SK-N-SH (cell line): ENCODE measurements around the gene FIGNL1. TPM values are rescaled to one million over a fixed set of nuclear protein-coding genes. Genes with fewer than 3 reads are reported as not detected.

Source experiments
- CTCF ChIA-PET: fragments of 300-600, 350-600 bp; formaldehyde crosslinking; extraction: SDS; loops from one replicate; lab custom pipeline; 2021; lab: Yijun Ruan, JAX
- POLR2A ChIA-PET: fragments of 350-600 bp; sonication (Branson Sonifier 250); formaldehyde crosslinking; extraction: SDS; loops from one replicate; lab custom pipeline; 2020; ENCODE audit warnings: antibody characterized with exemption, inconsistent platforms; lab: Yijun Ruan, JAX
- DNase-seq: peaks from one replicate; pipeline ENCODE4 v3.0.0; 2012
- H2AFZ ChIP-seq: fragments of 200-600 bp; sonication (generic); 2 replicates; pipeline ENCODE4 v1.8.1; 2016; ENCODE audit warnings: antibody characterized with exemption, mild to moderate bottlenecking, low read depth
- H3F3A ChIP-seq: fragments of 200-600 bp; sonication (generic); replicated peaks from 2 replicates; pipeline ENCODE3; 2016; ENCODE audit warnings: antibody characterized with exemption, mild to moderate bottlenecking; ENCODE audit not compliant: insufficient read depth
- H3K27ac ChIP-seq, 2 experiments: fragments of 200-500 bp in 1 of 2; fragments of 200-600 bp in 1 of 2; sonication (Bioruptor generic) in 1 of 2; sonication (generic), shearing (Covaris generic) in 1 of 2; 2 replicates each; pipeline versions ENCODE4 v1.5.1 to v1.6.1; 2014 to 2016; ENCODE audit warnings: low read depth in 2 of 2, inconsistent platforms in 1 of 2, low read length in 1 of 2, mild to moderate bottlenecking in 1 of 2, mixed read lengths in 1 of 2
- H3K27me3 ChIP-seq: fragments of 200-600 bp; sonication (generic), shearing (Covaris generic); 2 replicates; pipeline ENCODE4 v1.6.1; 2016; ENCODE audit warnings: mixed run types; ENCODE audit not compliant: insufficient read depth
- H3K36me3 ChIP-seq, 2 experiments: fragments of 200-500 bp in 1 of 2; fragments of 200-600 bp in 1 of 2; sonication (Bioruptor generic) in 1 of 2; sonication (generic) in 1 of 2; replicated peaks in 1 of 2; 2 replicates each; pipeline versions ENCODE3 to v1.5.1; 2014 to 2016; ENCODE audit warnings: low read length in 1 of 2, mild to moderate bottlenecking in 1 of 2; ENCODE audit not compliant: insufficient read depth in 2 of 2, control insufficient read depth in 1 of 2
- H3K4me1 ChIP-seq, 2 experiments: fragments of 200-500 bp in 1 of 2; fragments of 200-600 bp in 1 of 2; sonication (Bioruptor generic) in 1 of 2; sonication (generic), shearing (Covaris generic) in 1 of 2; 2 replicates each; pipeline versions ENCODE4 v1.5.1 to v1.6.1; 2014 to 2016; ENCODE audit warnings: low read depth in 1 of 2, low read length in 1 of 2, mixed run types in 1 of 2; ENCODE audit not compliant: insufficient read depth in 2 of 2, control insufficient read depth in 1 of 2
- H3K4me2 ChIP-seq: fragments of 200-600 bp; sonication (generic), shearing (Covaris generic); 2 replicates; pipeline ENCODE4 v1.6.1; 2017; ENCODE audit warnings: mixed run types
- H3K4me3 ChIP-seq, 2 experiments: fragments of 200-500 bp in 1 of 2; fragments of 200-600 bp in 1 of 2; sonication (Bioruptor generic) in 1 of 2; sonication (generic), shearing (Covaris generic) in 1 of 2; 2 replicates each; pipeline versions ENCODE4 v1.5.1 to v1.8.1; 2014 to 2016; ENCODE audit warnings: low read depth in 2 of 2, inconsistent platforms in 1 of 2, low read length in 1 of 2, mild to moderate bottlenecking in 1 of 2, mixed read lengths in 1 of 2, moderate library complexity in 1 of 2
- H3K79me2 ChIP-seq: fragments of 200-600 bp; sonication (generic); 2 replicates; pipeline ENCODE4 v1.8.1; 2017; ENCODE audit warnings: mild to moderate bottlenecking; ENCODE audit not compliant: insufficient read depth
- H3K9ac ChIP-seq: fragments of 200-600 bp; sonication (generic); 2 replicates; pipeline ENCODE4 v1.6.1; 2017; ENCODE audit warnings: mixed run types
- H3K9me2 ChIP-seq: fragments of 200-600 bp; sonication (generic); 2 replicates; pipeline ENCODE4 v1.6.1; 2017; ENCODE audit warnings: mixed run types
- H3K9me3 ChIP-seq: fragments of 200-600 bp; sonication (generic); 2 replicates; pipeline ENCODE4 v1.6.1; 2017; ENCODE audit warnings: mixed run types, mild to moderate bottlenecking, moderate library complexity
- H4K20me1 ChIP-seq: fragments of 200-600 bp; sonication (generic); 2 replicates; pipeline ENCODE4 v1.6.1; 2017; ENCODE audit warnings: mild to moderate bottlenecking, mixed run types; ENCODE audit not compliant: insufficient read depth
- CHD2 ChIP-seq: fragments of 150-350 bp; IDR thresholded peaks from 2 replicates; pipeline ENCODE4 v1.6.1; 2018; ENCODE audit warnings: low read length; ENCODE audit not compliant: partially characterized antibody
- ELF1 ChIP-seq: IDR thresholded peaks from 2 replicates; pipeline ENCODE4 v1.4.0; 2012
- EP300 ChIP-seq, 2 experiments: IDR thresholded peaks; 2 replicates each; pipeline versions ENCODE4 v1.4.0 to v1.6.1; 2012; ENCODE audit warnings: borderline replicate concordance in 1 of 2, low read depth in 1 of 2, low read length in 1 of 2
- EZH2phosphoT487 ChIP-seq: fragments of 200-600 bp; sonication (generic); IDR thresholded peaks from 2 replicates; pipeline ENCODE4 v1.6.1; 2017; ENCODE audit warnings: low read depth, mixed run types, mild to moderate bottlenecking, antibody characterized with exemption, moderate library complexity, borderline replicate concordance
- FOXM1 ChIP-seq: IDR thresholded peaks from 2 replicates; pipeline ENCODE4 v1.4.0; 2012; ENCODE audit warnings: low read depth, mild to moderate bottlenecking
- GATA2 ChIP-seq: sonication (generic); formaldehyde crosslinking; IDR thresholded peaks from 2 replicates; pipeline ENCODE4 v1.5.0; 2020; ENCODE audit warnings: mild to moderate bottlenecking, missing genetic modification reagents
- JUND ChIP-seq: IDR thresholded peaks from 2 replicates; pipeline ENCODE4 v1.4.0; 2012
- MEF2A ChIP-seq: IDR thresholded peaks from 2 replicates; pipeline ENCODE4 v1.4.0; 2012; ENCODE audit warnings: low read depth, borderline replicate concordance
- MXI1 ChIP-seq: IDR thresholded peaks from 2 replicates; pipeline ENCODE4 v1.6.1; 2012; ENCODE audit warnings: mild to moderate bottlenecking, low read depth, low read length, improper control_type of control experiment
- NRF1 ChIP-seq: IDR thresholded peaks from 2 replicates; pipeline ENCODE4 v1.6.1; 2012; ENCODE audit warnings: low read depth, mild to moderate bottlenecking, low read length
- RAD21 ChIP-seq: IDR thresholded peaks from 2 replicates; pipeline ENCODE4 v1.6.1; 2012; ENCODE audit warnings: mild to moderate bottlenecking, low read length
- SIN3A ChIP-seq: IDR thresholded peaks from 2 replicates; pipeline ENCODE4 v1.6.1; 2012; ENCODE audit warnings: low read depth, mild to moderate bottlenecking, low read length, moderate library complexity, borderline replicate concordance
- SMC3 ChIP-seq: IDR thresholded peaks from 2 replicates; pipeline ENCODE4 v1.6.1; 2012; ENCODE audit warnings: low read depth, low read length, improper control_type of control experiment
- TCF12 ChIP-seq: IDR thresholded peaks from 2 replicates; pipeline ENCODE4 v1.4.0; 2012
- TEAD4 ChIP-seq: IDR thresholded peaks from 2 replicates; pipeline ENCODE4 v1.4.0; 2012; ENCODE audit warnings: mild to moderate bottlenecking, borderline replicate concordance; ENCODE audit not compliant: insufficient read depth
- YY1 ChIP-seq: IDR thresholded peaks from 2 replicates; pipeline ENCODE4 v1.4.0; 2012; ENCODE audit warnings: low read depth, mild to moderate bottlenecking
- WGBS: methylation state at CpG from one replicate; pipeline ENCODE4 v1.1.6; 2017; ENCODE audit warnings: low lambda C conversion rate; 5-methylcytosine and 5-hydroxymethylcytosine counted together
- polyA plus RNA-seq, 3 experiments: library from polyadenylated mRNA; depleted of rRNA; stranded (reverse); fragments of >200 nt; gene quantifications; 2 replicates each; pipeline ENCODE4 v1.2.3, GENCODE V29; 2012
- TF ChIP-seq, protein P1 (sequence below): fragments of 200-600 bp; sonication (generic); IDR thresholded peaks from 2 replicates; pipeline ENCODE4 v1.6.1; 2017; ENCODE audit warnings: antibody characterized with exemption, mild to moderate bottlenecking, moderate library complexity
- TF ChIP-seq, protein P2 (sequence below): IDR thresholded peaks from 2 replicates; pipeline ENCODE4 v1.4.0; 2012; ENCODE audit warnings: low read depth, borderline replicate concordance
- TF ChIP-seq, protein P3 (sequence below): IDR thresholded peaks from 2 replicates; pipeline ENCODE4 v1.4.0; 2012; ENCODE audit warnings: low read depth

The FIGNL1 gene
- polyA plus RNA-seq, 1 of the 3 experiments (the other 2 are of a cell fraction), result 6.7 TPM

GRCh38 chr7:50474382-50475160, 24.4 kb upstream of the FIGNL1 start (continued):
- TF ChIP-seq ELF1, result no peak
- no peak for TF ChIP-seq YY1
- no peak for TF ChIP-seq SIN3A

DNA sequence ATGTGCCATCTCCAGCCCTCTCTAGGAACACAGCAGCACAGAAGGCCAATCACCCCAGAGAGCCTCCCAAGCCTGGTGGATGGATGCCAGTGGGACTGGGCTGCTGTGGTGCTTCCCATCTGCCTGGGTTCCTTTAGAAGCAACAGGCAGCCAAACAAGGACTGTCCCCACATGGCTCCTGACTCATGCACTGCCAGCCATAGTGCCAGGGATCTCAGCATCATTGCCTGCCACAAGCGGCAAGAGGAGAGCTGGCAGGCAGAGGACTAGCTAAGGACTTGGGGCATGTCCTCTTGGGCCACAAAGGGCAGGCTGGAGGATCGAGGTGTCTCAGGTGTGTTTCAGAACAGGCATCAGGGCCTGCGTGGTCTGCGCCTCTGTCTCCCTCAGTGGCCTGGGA, 23.4 kb upstream of the FIGNL1 start:
- no peak overlapping the region for H2AFZ ChIP-seq
- H3K27ac ChIP-seq, result peak overlapping the region in 1 of 2 experiments; percentile 76; a peak in 1 of 4 replicates
- H3K4me2 ChIP-seq, result no peak overlapping the region
- H3K4me3 ChIP-seq, result no peak overlapping the region
- no peaks in the 10 kb centered on the region for H3F3A ChIP-seq
- H4K20me1 ChIP-seq, result no peaks in the 10 kb centered on the region
- no peaks in the 10 kb centered on the region for H3K9me3 ChIP-seq
- DNase-seq, result no peak
- 71% methylated on average over 4 of the region's 4 CpGs for WGBS
- H3K36me3 ChIP-seq, result no peaks in the 10 kb centered on the region
- POLR2A ChIA-PET, result interaction anchor here (1.4 kb wide), 1 partner anchor 86 kb away, joined by 4 read pairs; no protein-coding TSS in a partner anchor
- TF ChIP-seq FOXM1 (no peak), SMC3 (no peak), TCF12 (no peak), YY1 (no peak), NRF1 (no peak)
- TF ChIP-seq, protein P1, sequence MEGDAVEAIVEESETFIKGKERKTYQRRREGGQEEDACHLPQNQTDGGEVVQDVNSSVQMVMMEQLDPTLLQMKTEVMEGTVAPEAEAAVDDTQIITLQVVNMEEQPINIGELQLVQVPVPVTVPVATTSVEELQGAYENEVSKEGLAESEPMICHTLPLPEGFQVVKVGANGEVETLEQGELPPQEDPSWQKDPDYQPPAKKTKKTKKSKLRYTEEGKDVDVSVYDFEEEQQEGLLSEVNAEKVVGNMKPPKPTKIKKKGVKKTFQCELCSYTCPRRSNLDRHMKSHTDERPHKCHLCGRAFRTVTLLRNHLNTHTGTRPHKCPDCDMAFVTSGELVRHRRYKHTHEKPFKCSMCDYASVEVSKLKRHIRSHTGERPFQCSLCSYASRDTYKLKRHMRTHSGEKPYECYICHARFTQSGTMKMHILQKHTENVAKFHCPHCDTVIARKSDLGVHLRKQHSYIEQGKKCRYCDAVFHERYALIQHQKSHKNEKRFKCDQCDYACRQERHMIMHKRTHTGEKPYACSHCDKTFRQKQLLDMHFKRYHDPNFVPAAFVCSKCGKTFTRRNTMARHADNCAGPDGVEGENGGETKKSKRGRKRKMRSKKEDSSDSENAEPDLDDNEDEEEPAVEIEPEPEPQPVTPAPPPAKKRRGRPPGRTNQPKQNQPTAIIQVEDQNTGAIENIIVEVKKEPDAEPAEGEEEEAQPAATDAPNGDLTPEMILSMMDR, result no peak
- no peaks in the 10 kb centered on the region for H3K9me2 ChIP-seq
- peaks cover 17% of the 10 kb centered on the region; the same call in 1 of the 2 replicates for H3K27me3 ChIP-seq
- no peaks in the 10 kb centered on the region for H3K79me2 ChIP-seq
- H3K9ac ChIP-seq, result no peak overlapping the region
- peaks cover 0 to 63% of the 10 kb centered on the region in 2 experiments; a peak in 1 of 4 replicates for H3K4me1 ChIP-seq
- CTCF ChIA-PET, result interaction anchor here (0.9 to 8.9 kb wide), 2 partner anchors 160 to 203 kb away, joined by 4 to 157 read pairs; no protein-coding TSS in a partner anchor

DNA sequence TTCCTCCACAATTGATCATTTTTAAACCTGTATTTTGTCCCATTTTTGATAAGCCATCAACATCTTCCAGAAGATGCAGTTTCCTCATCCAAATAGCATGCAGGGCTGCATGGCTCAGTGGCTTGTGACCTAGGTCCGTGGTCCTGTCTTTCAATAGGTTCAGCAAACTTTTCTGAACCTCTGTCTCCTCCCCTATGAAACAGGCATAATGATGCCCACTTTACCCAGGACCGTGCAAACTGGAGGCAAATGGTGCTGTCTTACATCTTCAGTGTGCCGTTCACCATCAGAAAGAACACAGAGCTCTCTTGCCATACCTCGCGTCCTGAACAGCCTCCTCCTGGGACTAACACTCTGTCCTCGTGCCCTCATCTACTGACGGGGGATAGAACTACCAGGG, 22.3 kb upstream of the FIGNL1 start:
- no peak overlapping the region for H3K4me3 ChIP-seq
- no peaks in the 10 kb centered on the region for H3K79me2 ChIP-seq
- TF ChIP-seq GATA2 (CRISPR knock-in tag) (no peak), RAD21 (no peak), EP300 (IDR thresholded peaks at IDR 0.05; ENCODE audit: borderline replicate concordance in 1 of 2, low read depth in 1 of 2, low read length in 1 of 2) (no peak), TEAD4 (no peak), EZH2phosphoT487 (no peak), CHD2 (no peak), JUND (no peak), SMC3 (no peak), MXI1 (no peak), MEF2A (no peak)
- TF ChIP-seq, protein P2, sequence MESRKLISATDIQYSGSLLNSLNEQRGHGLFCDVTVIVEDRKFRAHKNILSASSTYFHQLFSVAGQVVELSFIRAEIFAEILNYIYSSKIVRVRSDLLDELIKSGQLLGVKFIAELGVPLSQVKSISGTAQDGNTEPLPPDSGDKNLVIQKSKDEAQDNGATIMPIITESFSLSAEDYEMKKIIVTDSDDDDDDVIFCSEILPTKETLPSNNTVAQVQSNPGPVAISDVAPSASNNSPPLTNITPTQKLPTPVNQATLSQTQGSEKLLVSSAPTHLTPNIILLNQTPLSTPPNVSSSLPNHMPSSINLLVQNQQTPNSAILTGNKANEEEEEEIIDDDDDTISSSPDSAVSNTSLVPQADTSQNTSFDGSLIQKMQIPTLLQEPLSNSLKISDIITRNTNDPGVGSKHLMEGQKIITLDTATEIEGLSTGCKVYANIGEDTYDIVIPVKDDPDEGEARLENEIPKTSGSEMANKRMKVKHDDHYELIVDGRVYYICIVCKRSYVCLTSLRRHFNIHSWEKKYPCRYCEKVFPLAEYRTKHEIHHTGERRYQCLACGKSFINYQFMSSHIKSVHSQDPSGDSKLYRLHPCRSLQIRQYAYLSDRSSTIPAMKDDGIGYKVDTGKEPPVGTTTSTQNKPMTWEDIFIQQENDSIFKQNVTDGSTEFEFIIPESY, result no peak
- TF ChIP-seq, protein P3, sequence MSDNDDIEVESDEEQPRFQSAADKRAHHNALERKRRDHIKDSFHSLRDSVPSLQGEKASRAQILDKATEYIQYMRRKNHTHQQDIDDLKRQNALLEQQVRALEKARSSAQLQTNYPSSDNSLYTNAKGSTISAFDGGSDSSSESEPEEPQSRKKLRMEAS, result no peak
- H3K36me3 ChIP-seq, result no peaks in the 10 kb centered on the region
- H3K4me2 ChIP-seq, result no peak overlapping the region
- H3K9ac ChIP-seq, result no peak overlapping the region
- peak overlapping the region in 1 of 2 experiments; percentile 76; a peak in 1 of 4 replicates for H3K27ac ChIP-seq
- H3K9me2 ChIP-seq, result no peaks in the 10 kb centered on the region
- no peak overlapping the region for H2AFZ ChIP-seq
- POLR2A ChIA-PET, result interaction anchor here (1.2 to 1.4 kb wide), 2 partner anchors 87 to 89 kb away, joined by 3 to 4 read pairs; no protein-coding TSS in a partner anchor
- H4K20me1 ChIP-seq, result no peaks in the 10 kb centered on the region
- CTCF ChIA-PET, result interaction anchor here (1.2 to 8.9 kb wide), 3 partner anchors 49 to 204 kb away, joined by 3 to 157 read pairs (median 4); no protein-coding TSS in a partner anchor
- no peaks in the 10 kb centered on the region for H3F3A ChIP-seq
- no peaks in the 10 kb centered on the region for H3K9me3 ChIP-seq
- 69% methylated on average over 7 of the region's 7 CpGs for WGBS
- peaks cover 17% of the 10 kb centered on the region; the same call in 1 of the 2 replicates for H3K27me3 ChIP-seq
- no peak for DNase-seq
- peaks cover 0 to 71% of the 10 kb centered on the region in 2 experiments; a peak in 1 of 4 replicates for H3K4me1 ChIP-seq
